Activated CD4-positive, alpha-beta T cell treated with anti-CD3 and anti-CD28 coated beads, Interleukin-2, Interleukin-4, amounts not matched to agents 100 ng/mL and 50 ng/mL, durations not matched to agents 16 hours and 8 hours (primary cell): ENCODE results near the gene ESRRA.
"Not testable (repeated sequence)": the region's sequence is repeated elsewhere in the genome, so short reads cannot be mapped to it uniquely, and the experiment has no call there.

Experiments
- DNase-seq: peaks from one replicate; pipeline ENCODE4 v3.0.0-alpha.2; 2020; ENCODE audit warnings: low spot score

Gene ESRRA

GRCh38 chr11:64292460-64293254 is 12.7 kb upstream of the ESRRA start:
- DNase-seq: no peak

DNA sequence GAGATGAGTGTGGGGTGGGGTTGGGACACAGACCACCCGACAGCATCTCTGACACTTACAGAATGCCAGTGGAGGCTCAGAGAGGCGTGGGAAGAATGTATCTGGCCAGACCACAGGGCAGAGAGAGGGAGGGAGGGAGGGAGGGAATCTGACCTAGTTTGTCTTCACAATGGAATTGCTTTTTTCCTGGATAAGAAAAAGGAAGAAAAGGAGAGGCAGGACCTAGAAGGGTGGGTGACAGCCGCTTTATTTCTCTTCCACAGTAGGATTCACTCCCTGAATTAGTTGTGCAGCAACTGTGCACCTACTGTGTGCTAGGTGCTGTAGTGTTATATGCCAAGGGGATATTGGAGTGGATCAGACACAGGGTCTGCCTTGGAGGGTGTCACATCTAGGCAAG is 10.6 kb upstream of the ESRRA start:
- DNase-seq: no peak

DNA sequence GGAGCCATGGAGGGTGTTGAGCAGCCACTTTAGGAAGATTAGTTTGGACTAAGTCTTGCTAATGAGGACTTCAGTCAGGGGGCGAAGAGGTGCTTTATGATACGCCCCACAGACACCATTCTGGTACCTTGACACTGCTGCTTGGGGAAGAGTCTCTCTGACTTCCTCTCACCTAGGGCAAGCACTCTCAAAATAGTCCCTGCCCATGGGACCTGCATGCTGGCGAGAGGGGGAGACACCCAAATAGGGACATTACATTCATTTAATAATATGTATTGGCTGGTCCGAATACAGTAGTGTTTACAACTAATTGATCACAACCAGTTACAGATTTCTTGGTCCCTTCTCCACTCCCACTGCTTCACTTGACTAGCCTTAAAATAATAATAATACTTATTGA is 9.6 kb upstream of the ESRRA start:
- DNase-seq: no peak

DNA sequence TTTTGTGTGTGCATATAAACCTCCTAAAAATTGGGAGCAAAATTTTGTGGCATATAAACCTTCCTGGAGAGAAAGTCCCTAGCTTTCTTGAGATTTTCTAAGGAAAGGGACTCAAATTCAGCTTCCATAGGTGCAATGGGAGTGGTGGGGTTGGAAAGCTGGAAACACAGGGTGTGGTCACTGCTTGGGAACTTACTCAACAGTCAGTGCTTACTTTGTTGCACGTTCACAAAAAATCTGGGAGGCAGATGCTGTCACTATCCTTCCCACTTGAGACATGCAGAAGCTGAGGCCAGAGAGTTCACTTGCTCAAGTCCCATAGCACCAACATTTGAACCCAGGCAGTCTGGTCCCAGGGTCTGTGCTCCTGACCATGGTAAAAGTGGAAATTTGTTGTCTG is 9.1 kb upstream of the ESRRA start:
- DNase-seq: no peak

GRCh38 chr11:64296830-64297698 is 8.3 kb upstream of the ESRRA start:
- no peak for DNase-seq

GRCh38 chr11:64297699-64298358 is 7.5 kb upstream of the ESRRA start:
- no peak for DNase-seq

- no peak for DNase-seq
These were observed 6.1 kb upstream of the ESRRA start for GRCh38 chr11:64298966-64299846.

DNA sequence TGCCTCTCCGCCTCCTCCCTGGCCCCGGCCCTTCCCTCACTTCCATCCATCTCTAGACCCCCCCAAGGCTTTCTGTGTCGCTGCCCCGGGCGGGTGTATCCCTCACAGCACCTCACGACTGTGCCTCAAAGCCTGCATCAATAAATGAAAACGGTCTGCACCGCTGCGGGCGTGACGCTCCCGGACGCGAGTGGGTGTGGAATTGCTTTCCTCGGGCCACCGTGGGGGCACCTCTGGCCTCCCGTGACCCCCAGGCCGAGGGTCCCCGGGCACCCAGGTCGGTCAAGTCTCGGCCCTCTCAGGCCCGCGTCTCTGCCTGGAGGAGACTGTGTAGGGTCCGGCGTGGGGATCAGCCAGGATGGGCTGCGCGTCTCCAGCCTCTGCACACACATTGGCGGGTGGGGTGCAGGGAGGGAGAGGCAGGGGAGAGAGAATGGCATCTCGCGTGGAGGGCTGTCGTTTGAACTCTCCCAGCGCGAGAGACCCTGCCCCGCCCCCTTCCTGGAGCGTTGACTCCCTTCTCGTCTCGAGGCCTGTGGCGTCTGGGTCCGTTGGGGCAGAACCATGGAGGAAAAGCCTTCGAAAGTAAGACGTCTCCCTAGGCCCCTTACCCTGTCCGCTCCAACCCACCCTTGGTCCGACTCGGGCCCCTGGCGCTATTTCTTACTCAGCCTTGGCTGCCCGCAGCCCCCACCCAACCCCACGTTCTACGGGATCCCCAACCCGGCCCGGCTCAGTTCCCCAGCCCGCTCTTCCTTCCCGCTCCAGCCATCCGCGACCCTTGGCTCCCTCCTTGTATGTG is 5.3 kb upstream of the ESRRA start, which contains the start of gene CATSPERZ:
CATSPERZ (plus strand) TSS at position 512 of the 802 bp plus-strand sequence; CDS start at position 565, 53 bp downstream.
- no peak for DNase-seq

DNA sequence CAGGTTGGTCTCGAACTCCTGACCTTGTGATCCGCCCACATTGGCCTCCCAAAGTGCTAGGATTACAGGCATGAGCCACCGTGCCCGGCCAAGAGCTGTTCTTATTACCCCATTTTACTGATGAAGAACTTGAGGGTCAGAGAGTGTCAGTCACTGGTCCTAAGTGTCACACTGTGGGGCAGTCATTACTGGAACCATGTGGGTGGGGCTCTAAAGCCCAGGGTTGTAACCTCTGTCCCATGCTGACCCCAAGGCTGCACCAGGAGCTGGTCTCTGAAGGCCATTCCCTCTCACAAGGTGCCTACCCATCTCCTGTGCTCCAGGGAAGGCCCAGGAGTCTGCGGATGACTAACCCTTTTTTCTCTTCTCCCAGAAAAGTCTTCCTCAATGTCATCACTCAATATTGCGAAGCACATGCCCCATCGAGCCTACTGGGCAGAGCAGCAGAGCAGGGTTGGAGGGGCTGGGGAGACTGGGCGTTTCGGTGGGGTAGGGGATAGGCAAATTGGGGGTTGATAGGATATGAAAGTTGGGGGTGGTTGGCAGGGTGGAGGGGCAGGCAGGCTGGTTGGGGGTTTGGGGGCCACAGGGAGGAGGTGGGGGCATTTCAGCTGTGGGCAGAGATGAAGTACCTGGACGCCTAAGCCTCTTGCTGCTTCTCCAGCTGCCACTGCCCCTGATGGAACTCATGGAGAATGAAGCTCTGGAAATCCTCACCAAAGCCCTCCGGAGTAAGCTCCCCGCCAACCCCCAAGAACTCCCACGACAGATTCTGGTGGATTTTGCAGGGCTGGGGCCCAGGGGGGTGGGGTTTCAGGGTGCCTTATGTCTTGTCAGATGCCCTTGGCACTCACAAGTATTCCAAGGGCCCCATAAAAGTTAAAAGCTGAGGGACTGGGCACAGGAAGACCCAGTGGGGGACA is 2.0 kb upstream of the ESRRA start:
- DNase-seq: no peak

DNA sequence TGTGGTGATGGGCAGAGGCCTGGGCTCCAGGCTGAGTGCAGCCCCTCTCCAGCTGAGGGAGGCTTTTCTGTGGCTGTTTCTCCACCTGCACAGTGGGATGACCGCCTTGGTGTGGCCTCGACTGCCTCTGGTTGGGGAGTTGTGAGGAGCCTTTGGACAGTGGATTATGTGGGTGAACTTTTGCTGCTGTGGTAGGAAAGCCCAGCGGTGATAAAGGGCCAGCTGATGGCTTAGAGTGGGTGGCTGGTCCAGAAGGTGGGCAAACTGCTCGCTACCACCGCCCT is 1.4 kb upstream of the ESRRA start:
- no peak for DNase-seq

DNA sequence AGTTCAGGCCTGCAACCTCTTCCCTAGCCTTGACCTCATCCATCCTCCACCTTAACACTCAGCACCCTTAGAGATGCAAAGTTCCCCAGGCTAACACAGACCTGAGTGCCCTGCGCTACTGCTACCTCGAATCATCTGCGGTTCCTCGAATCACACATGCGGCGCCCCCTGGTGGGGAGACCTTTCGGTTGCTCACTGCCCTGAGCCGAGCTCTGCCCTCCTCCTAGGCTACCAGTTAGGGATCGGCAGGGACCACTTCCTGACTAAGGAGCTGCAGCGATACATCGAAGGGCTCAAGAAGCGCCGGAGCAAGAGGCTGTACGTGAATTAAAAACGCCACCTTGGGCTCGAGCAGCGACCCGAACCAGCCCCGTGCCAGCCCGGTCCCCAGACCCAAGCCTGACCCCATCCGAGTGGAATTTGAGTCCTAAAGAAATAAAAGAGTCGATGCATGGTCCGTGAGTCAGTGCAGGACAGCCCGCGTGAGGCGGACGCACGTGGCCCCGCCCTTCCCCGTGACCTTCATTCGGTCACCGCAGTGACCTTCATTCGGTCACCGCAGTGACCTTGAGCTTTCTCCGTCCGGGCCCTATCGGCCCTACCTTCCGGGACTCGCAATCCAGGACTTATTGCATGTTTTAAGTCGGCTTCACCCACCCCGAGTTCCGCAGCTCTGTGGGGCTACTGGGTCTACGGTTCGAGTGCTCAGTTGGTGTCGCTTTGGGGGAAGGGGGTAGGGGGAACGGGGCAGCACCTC is 830 bp upstream of the ESRRA start:
- DNase-seq: peak; percentile 95

- DNase-seq: peak; percentile 79
These were observed 603 bp downstream of the ESRRA start for GRCh38 chr11:64305691-64306562.

DNA sequence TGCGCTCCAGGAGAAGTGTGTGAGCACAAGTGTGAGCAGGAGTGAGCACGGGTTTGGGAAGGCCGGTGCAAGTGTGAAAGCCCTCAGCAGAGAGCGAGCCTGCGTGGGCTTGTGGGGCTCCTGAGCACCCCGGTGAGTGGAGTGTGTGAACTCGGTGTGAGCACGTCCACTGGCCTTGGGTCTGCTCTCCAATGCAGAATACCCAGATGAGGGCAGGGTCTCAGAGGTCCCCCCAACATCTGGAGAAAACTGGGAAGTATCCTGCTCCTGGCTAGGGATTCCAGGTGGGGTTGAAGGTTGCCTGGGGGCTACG is 1.2 kb downstream of the ESRRA start:
- DNase-seq: no peak

DNA sequence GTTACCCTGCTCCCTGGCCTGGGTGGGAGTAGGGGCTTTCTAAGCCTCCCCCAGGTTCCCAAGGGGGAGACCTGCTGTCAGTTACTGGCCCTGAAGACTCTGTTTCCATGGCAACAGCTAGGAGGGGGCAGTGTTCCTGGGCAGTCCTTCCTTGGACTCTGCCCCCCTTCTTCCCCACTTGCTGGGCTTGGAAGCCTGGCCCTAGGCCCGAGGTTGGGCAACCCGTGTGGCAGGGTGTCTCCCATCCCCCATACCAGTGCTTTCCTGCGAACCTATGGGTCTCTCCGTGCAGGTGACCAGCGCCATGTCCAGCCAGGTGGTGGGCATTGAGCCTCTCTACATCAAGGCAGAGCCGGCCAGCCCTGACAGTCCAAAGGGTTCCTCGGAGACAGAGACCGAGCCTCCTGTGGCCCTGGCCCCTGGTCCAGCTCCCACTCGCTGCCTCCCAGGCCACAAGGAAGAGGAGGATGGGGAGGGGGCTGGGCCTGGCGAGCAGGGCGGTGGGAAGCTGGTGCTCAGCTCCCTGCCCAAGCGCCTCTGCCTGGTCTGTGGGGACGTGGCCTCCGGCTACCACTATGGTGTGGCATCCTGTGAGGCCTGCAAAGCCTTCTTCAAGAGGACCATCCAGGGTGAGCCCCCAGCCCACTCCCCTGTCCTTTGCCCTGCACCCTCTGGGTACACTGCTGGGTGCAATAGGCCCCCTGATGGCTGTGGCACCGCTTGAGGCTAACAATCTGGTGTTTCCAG is 1.7 kb downstream of the ESRRA start:
- no peak for DNase-seq

DNA sequence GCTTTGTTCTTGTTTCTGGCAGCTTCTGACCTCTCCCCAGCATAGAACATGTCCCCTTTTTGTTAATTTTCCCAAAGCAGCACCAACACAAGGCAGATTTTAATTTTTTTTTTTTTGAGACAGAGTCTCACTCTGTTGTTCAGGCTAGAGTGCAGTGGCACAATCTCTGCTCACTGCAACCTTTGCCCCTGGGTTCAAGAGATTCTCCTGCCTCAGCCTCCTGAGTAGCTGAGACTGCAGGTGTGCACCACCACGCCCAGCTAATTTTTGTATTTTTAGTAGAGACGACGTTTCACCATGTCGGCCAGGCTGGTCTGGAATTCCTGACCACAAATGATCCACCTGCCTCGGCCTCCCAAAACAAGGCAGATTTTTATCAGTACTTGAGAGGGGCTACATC is 2.5 kb downstream of the ESRRA start:
- not testable (repeated sequence) for DNase-seq

- no peak for DNase-seq
These were observed 7.6 kb downstream of the ESRRA start for GRCh38 chr11:64312947-64313346.

DNA sequence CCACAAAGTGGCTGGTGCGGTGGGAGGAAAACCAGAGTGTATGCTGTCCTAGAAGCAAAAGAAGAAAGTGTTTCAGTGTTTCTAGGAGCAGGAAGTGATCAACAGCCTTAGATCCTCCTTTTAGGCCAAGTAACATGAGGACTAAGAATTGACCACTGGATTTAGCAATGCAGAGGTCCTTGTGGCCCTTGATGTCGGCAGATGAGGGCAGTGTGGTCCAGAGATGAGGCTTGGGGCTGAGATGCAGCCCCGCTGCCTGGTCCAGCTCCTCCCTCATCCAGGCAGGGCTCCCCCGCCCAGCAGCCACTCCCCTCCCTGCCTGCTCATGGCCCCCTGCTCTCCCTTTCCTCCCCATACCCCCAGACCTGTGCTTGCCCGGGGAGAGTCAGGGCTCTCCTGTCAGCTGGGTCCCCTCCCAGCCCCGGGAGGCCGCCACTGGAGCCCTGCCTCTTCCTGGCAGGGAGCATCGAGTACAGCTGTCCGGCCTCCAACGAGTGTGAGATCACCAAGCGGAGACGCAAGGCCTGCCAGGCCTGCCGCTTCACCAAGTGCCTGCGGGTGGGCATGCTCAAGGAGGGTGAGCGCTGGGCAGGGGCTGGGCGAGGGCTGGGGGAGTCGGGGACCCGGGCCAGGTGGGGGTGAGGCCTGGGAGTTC is 8.3 kb downstream of the ESRRA start:
- no peak for DNase-seq
